HEK293 (cell line): ENCODE data around the gene BRINP2.

Experiments
- HOXC10 ChIP-seq: sonication (generic); formaldehyde crosslinking; IDR thresholded peaks from 2 replicates; pipeline ENCODE4 v1.8.1; 2023; ENCODE audit warnings: mild to moderate bottlenecking, missing genetic modification reagents
- HOXD13 ChIP-seq: sonication (generic); formaldehyde crosslinking; IDR thresholded peaks from 2 replicates; pipeline ENCODE4 v1.8.0; 2022; ENCODE audit warnings: missing genetic modification reagents, borderline replicate concordance
- IKZF3 ChIP-seq: fragments of 450-650 bp; IDR thresholded peaks from 2 replicates; pipeline ENCODE4 v1.5.0; 2018; ENCODE audit warnings: missing biosample characterization, mild to moderate bottlenecking, missing genetic modification characterization, moderate library complexity
- KLF8 ChIP-seq: fragments of 450-650 bp; formaldehyde crosslinking; IDR thresholded peaks from 2 replicates; pipeline ENCODE4 v1.5.1; 2016; ENCODE audit warnings: missing biosample characterization, missing genetic modification characterization
- PRDM6 ChIP-seq: fragments of 450-650 bp; formaldehyde crosslinking; IDR thresholded peaks from 2 replicates; pipeline ENCODE4 v1.5.1; 2017; ENCODE audit warnings: missing biosample characterization, missing genetic modification characterization
- TRIM28 ChIP-seq: IDR thresholded peaks from 2 replicates; pipeline ENCODE4 v1.6.1; 2011; ENCODE audit warnings: low read length, control low read depth, borderline replicate concordance
- ZBTB10 ChIP-seq: fragments of 450-650 bp; formaldehyde crosslinking; IDR thresholded peaks from 2 replicates; pipeline ENCODE4 v1.5.1; 2016; ENCODE audit warnings: missing biosample characterization, missing genetic modification characterization
- ZBTB11 ChIP-seq: fragments of 450-650 bp; formaldehyde crosslinking; conservative IDR thresholded peaks from 2 replicates; pipeline ENCODE4 v1.5.1; 2016; ENCODE audit warnings: low read depth, missing biosample characterization, missing genetic modification characterization
- ZBTB48 ChIP-seq: fragments of 450-650 bp; formaldehyde crosslinking; IDR thresholded peaks from 2 replicates; pipeline ENCODE4 v1.5.1; 2016; ENCODE audit warnings: missing biosample characterization, missing genetic modification characterization
- ZNF175 ChIP-seq: fragments of 450-650 bp; formaldehyde crosslinking; IDR thresholded peaks from 2 replicates; pipeline ENCODE4 v1.5.1; 2016; ENCODE audit warnings: missing biosample characterization, missing genetic modification characterization
- ZNF426 ChIP-seq: fragments of 450-650 bp; formaldehyde crosslinking; IDR thresholded peaks from 2 replicates; pipeline ENCODE4 v1.5.1; 2017; ENCODE audit warnings: missing biosample characterization, missing genetic modification characterization, mild to moderate bottlenecking, inconsistent platforms, moderate library complexity
- ZNF48 ChIP-seq: fragments of 450-650 bp; formaldehyde crosslinking; IDR thresholded peaks from 2 replicates; pipeline ENCODE4 v1.5.1; 2016; ENCODE audit warnings: missing biosample characterization, missing genetic modification characterization
- ZNF518A ChIP-seq: fragments of 450-650 bp; formaldehyde crosslinking; conservative IDR thresholded peaks from 2 replicates; pipeline ENCODE4 v1.5.1; 2016; ENCODE audit warnings: low read depth, missing biosample characterization, missing genetic modification characterization
- ZNF521 ChIP-seq: fragments of 450-650 bp; formaldehyde crosslinking; IDR thresholded peaks from 2 replicates; pipeline ENCODE4 v1.5.1; 2017; ENCODE audit warnings: missing biosample characterization, mild to moderate bottlenecking, missing genetic modification characterization
- ZNF571 ChIP-seq: fragments of 450-650 bp; formaldehyde crosslinking; IDR thresholded peaks from 2 replicates; pipeline ENCODE4 v1.5.0; 2017; ENCODE audit warnings: missing biosample characterization, missing genetic modification characterization
- ZNF660 ChIP-seq: fragments of 450-650 bp; IDR thresholded peaks from 2 replicates; pipeline ENCODE4 v1.5.1; 2018; ENCODE audit warnings: missing biosample characterization, mild to moderate bottlenecking, missing genetic modification characterization
- ZNF701 ChIP-seq: fragments of 450-650 bp; formaldehyde crosslinking; IDR thresholded peaks from 2 replicates; pipeline ENCODE4 v1.5.1; 2016; ENCODE audit warnings: missing biosample characterization, missing genetic modification characterization
- ZSCAN18 ChIP-seq: fragments of 450-650 bp; formaldehyde crosslinking; IDR thresholded peaks from 2 replicates; pipeline ENCODE4 v1.5.1; 2016; ENCODE audit warnings: missing biosample characterization, missing genetic modification characterization
- ZSCAN30 ChIP-seq: fragments of 450-650 bp; IDR thresholded peaks from 2 replicates; pipeline ENCODE4 v1.5.1; 2018; ENCODE audit warnings: missing biosample characterization, mild to moderate bottlenecking, missing genetic modification characterization, moderate library complexity
- TF ChIP-seq, protein P1 (sequence below): fragments of 450-650 bp; formaldehyde crosslinking; IDR thresholded peaks from 2 replicates; pipeline ENCODE4 v1.5.1; 2016; ENCODE audit warnings: missing biosample characterization, missing genetic modification characterization
- TF ChIP-seq, protein P2 (sequence below): fragments of 450-650 bp; formaldehyde crosslinking; IDR thresholded peaks from 2 replicates; pipeline ENCODE4 v1.5.1; 2016; ENCODE audit warnings: missing biosample characterization, missing genetic modification characterization

The BRINP2 gene

DNA sequence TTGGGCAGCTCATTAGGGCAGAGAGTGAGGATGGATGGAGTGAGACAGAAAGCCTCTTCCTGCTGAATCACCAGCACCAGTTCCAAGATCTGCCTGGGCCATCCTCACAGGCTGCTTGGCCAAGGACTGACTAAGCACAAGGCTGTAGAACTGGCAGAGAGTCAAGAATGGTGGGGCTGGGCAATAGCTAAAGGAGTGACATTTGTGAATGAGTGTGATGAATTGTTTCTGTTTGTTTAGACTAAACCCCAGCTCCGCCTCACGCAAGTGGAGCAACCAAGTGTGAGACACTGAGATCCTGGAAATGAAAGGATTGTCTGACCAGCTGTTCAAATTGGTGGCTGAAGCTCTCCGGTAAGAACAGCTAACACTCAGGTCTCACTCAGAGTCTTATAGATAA, 38.6 kb downstream of the BRINP2 start (continued):
- TF ChIP-seq, protein P1, sequence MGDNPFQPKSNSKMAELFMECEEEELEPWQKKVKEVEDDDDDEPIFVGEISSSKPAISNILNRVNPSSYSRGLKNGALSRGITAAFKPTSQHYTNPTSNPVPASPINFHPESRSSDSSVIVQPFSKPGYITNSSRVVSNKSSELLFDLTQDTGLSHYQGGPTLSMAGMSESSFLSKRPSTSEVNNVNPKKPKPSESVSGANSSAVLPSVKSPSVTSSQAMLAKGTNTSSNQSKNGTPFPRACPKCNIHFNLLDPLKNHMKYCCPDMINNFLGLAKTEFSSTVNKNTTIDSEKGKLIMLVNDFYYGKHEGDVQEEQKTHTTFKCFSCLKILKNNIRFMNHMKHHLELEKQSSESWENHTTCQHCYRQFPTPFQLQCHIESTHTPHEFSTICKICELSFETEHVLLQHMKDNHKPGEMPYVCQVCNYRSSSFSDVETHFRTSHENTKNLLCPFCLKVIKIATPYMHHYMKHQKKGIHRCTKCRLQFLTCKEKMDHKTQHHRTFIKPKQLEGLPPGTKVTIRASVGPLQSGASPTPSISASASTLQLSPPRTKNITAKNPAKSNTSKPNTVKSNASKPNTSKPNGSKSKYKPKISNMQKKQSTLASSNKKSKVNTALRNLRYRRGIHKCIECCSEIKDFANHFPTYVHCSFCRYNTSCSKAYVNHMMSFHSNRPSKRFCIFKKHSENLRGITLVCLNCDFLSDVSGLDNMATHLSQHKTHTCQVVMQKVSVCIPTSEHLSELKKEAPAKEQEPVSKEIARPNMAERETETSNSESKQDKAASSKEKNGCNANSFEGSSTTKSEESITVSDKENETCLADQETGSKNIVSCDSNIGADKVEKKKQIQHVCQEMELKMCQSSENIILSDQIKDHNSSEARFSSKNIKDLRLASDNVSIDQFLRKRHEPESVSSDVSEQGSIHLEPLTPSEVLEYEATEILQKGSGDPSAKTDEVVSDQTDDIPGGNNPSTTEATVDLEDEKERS: no peak
- peak; percentile 76 for TF ChIP-seq KLF8 (tag by site-specific recombination)
- TF ChIP-seq TRIM28: peak; percentile 78; the same call in 1 of the 2 replicates
- TF ChIP-seq ZNF426 (tag by site-specific recombination): no peak
- peak; percentile 88 for TF ChIP-seq ZNF660 (tag by site-specific recombination)
- TF ChIP-seq ZBTB48 (tag by site-specific recombination): no peak
- TF ChIP-seq ZNF571 (tag by site-specific recombination): no peak
- TF ChIP-seq IKZF3 (tag by site-specific recombination): peak; percentile 80
- no peak for TF ChIP-seq ZNF701
- TF ChIP-seq ZSCAN30: 0 out of 2 replicates have a peak, but pooled peaks have one; percentile 70
- TF ChIP-seq ZNF175 (tag by site-specific recombination): no peak
- TF ChIP-seq ZSCAN18: no peak
- TF ChIP-seq HOXC10 (CRISPR knock-in tag): no peak
- no peak for TF ChIP-seq ZNF521 (tag by site-specific recombination)
- TF ChIP-seq, protein P2, sequence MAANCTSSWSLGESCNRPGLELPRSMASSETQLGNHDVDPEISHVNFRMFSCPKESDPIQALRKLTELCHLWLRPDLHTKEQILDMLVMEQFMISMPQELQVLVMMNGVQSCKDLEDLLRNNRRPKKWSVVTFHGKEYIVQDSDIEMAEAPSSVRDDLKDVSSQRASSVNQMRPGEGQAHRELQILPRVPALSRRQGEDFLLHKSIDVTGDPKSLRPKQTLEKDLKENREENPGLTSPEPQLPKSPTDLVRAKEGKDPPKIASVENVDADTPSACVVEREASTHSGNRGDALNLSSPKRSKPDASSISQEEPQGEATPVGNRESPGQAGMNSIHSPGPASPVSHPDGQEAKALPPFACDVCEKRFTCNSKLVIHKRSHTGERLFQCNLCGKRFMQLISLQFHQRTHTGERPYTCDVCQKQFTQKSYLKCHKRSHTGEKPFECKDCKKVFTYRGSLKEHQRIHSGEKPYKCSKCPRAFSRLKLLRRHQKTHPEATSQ: no peak
- TF ChIP-seq HOXD13 (CRISPR knock-in tag): no peak
- no peak for TF ChIP-seq ZNF48 (tag by site-specific recombination)
- no peak for TF ChIP-seq ZBTB11 (tag by site-specific recombination)
- no peak for TF ChIP-seq PRDM6 (tag by site-specific recombination)
- no peak for TF ChIP-seq ZBTB10
- TF ChIP-seq ZNF518A (tag by site-specific recombination): 0 out of 2 replicates have a peak, but pooled peaks have one; percentile 20
